Muscle of arm (tissue), 12 donors: ENCODE data around the gene PEX13. TPM values are rescaled to one million over a fixed set of nuclear protein-coding genes. Genes with fewer than 3 reads are reported as not detected.
A peak's percentile ranks its signal among the peaks of the same experiment; 100 is the strongest.
"Not testable (repeated sequence)": the region's sequence is repeated elsewhere in the genome, so short reads cannot be mapped to it uniquely, and the experiment has no call there.

Source experiments
- DNase-seq: peaks from one replicate; pipeline ENCODE4 v3.0.0-alpha.2; 2013
- polyA plus RNA-seq, 12 donors: library from polyadenylated mRNA; unstranded; fragments of 120-200 nt; gene quantifications; one replicate each; pipeline ENCODE4 v1.2.1, GENCODE V29; 2013; ENCODE audit not compliant: insufficient read length in 12 of 12

Gene PEX13
- polyA plus RNA-seq, 12 donors: 17.6 to 30.2 (median 24.4) TPM; not detected in 1

DNA sequence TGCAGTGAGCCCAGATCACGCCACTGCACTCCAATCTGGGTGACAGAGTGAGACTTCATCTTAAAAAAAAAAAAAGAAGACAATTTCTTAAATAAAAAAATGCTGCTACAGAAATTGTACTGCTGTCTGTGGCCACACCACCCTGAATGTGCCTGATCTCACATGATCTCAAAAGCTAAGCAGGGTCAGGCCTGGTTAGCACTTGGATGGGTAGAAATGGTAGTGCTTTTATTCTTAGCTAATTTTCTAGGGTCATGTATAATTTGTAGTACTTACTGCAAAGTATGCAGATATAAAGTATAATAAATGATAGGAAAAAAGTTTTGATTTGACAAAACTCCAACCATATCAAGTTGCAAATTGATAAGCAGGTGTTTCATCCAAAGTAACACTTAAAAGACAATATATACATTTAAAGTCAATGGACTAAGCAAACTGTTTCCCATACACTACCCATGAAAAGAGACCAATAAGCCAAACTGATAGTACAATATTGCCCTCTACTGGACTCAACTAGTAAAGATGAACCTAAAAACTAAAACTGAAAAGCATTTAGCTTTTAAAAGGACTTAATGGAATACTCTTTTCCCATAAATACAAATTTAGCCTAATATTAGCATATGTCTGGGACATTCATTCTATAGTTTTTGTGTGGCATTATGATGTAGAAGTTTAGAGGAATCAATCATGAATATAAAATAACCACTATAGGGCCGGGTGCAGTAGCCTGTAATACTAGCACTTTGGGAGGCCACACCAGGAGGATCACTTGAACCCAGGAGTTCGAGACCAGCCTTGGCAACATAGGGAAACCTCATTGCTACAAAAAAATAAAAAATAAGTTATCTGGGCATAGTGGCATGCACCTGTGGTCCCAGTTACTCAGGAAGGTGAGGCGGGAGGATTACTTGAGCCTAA, 18.6 kb upstream of the PEX13 start:
- peak; percentile 52 for DNase-seq

DNA sequence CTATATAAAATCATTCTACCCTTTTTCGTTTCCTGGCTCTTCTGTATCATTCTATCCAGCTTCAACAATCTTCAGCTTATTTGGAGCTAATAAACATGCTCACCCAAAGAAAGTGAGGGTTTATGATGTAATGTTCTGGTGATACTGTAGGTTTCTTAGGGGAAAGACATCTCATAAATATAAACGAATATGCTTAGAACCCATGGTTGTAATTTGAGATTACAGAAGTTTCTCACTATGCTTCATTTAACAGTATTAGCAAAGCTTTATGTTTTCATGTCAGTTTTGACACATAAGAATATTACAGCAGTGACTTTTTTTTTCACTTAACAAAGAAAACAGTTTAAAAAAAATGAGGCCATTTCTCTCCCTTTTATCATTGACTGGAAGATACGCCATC, 11.8 kb upstream of the PEX13 start:
- DNase-seq: no peak

DNA sequence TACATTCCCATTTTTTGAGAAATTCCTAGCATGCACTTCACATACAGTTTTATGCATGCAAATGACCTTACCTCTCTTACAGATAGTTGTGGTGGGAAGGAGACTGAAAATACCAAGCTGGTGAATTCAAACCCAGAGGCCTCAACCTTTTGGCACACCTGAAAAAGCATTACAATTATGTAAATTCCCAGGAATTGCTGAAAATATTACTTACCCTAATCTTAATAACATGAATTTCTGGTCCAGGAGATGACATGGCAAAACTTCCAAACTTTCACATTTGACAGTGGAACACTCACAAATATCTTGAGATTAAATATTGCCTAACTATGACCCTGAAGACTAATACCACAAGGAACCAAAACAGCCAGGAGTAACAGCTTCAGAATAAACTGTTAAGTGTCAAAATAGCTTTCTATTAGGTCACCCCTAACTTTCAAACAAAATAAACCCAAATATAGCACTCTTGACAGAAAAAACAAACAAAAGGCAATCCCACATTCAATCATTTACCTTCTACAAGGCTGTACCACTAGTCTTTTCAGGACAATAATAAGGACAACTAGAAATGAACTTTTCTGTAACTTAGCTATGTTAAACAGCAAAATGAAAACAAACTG, 10.9 kb upstream of the PEX13 start:
- no peak for DNase-seq

DNA sequence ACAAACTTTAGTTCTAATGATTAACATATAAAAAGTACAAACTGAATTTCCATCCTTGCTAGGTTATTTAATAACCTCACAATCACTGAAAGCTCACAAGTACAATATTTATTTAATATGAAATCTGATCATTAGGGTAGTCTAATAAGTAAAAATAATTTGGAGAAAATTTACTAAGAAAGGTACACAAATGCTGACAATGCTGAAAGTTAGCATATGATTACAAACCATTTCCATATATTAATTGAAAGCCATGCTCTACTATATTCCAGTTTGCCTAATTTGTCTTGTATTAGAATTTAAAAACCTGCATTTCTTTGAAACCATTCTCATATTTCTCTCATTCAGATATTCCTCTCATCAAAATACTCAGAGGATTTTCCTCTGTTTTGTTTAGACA, 8.2 kb upstream of the PEX13 start:
- DNase-seq: no peak

DNA sequence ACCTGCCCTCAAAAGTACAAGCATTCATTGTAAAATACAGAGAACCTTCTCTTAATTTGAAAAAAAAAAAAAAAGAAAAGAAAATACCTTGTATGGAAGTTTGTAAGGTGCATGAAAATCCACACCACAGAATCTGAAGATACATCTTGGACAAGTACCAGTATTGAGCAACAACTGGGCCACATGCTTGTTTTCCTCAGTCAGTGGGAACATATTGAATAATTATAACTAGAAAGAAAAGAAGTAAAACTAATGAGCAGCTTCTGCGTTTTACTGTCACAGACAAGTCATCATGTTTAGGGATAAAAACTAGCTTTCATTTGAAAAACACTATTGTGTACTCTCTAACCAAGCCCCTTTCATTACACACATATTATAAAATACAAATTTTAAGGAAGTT, 5.8 kb upstream of the PEX13 start:
- no peak for DNase-seq

DNA sequence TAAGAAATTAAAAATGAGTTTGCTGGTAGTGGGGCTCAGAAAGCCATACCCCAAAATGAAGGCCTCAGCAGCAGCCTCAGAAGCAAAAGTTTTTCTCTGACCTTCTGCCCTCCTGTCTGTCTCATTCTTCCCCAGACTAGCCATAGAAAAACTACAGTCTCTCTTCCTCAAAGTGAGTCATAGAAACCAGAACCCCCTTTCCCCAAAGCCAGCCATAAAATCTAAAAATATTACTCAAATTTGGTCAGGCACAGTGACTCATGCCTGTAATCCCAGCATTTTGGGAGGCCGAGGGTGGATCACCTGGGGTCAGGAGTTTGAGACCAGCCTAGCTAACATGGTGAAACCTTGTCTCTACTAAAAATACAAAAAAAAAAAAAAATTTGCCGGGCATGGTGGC, 5.2 kb upstream of the PEX13 start:
- not testable (repeated sequence) for DNase-seq

DNA sequence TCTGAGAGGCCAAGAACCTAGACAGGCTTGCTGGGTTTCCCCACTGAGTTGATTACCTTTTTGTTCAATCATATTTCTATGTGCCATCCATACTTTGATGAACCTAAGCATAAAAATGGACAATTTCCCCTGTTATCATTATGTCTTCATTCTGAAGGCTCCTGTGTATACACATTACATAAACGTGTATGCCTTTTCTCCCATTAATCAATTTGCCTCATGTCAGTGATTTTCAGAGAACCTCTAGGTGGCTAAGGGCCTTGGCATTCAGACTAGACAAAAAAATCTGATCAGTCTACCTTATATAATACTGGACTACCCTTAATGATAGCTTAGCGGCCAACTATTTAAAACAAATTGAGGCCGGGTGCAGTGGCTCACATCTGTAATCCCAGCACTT, 4.1 kb upstream of the PEX13 start:
- no peak for DNase-seq

DNA sequence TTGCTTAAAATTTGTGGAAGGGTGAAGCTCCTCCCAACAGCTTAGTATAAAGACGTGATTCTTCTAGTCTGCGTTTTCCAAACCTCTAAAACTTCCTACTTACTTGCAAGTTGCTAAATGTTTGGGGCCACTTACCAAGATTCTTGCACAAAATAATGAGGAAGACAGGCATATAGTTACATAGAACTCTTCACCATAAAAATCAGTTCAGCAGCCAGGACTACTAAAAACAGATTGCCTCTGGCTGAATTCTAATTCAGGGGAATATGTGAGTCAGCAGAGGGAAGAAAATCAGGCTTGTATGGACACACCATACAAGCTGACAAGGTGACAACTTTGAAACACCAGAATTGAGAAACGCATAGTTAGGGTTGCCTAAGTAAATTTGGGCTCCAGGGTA, 2.8 kb upstream of the PEX13 start:
- DNase-seq: no peak

DNA sequence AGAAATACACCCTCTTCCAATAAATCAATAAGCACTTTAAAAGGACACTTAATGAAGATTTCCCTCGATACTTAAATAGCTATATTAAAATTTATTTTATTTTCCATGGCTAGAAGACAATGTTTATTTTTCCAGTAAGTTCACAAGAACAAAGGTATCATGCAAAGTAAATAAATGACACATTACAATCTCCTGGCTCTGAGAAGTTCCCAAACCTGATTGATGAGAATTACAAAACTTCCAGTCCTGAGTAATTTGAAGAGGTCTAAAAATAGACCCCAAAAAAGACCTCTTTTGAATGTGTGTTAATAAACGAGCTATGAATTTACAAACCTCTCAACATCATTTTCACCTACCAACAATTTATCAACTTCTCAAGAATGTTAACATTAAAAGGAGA, 1.5 kb upstream of the PEX13 start:
- DNase-seq: no peak

DNA sequence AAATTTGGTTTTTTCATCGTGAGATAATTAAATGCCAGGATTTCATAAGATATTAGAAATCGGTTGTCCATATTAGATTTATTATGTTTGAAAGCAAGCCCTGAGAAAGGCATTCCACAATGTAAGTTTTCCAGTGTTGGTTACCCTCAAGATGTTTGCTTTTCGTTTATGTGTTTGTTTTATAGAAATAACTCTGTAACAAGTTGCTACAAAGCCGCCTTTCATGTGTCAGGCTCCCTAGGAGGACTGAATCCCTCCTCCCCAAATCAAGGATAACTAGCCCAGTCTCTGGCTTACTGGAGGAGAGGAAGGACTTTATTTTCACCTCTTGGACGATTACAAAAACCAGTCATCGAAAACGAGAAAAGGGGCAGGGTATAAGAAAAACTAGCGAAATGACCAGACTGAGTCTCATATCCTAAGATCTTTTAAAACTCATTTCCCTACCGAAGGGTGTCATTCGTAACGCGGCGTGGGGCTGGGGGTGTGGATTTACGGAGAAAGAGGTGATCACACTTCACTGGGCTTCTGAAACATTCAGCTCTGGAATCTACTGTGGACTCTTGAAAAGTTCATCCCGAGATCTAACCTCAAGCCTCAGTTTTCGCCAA, 1.0 kb upstream of the PEX13 start:
- DNase-seq: no peak

DNA sequence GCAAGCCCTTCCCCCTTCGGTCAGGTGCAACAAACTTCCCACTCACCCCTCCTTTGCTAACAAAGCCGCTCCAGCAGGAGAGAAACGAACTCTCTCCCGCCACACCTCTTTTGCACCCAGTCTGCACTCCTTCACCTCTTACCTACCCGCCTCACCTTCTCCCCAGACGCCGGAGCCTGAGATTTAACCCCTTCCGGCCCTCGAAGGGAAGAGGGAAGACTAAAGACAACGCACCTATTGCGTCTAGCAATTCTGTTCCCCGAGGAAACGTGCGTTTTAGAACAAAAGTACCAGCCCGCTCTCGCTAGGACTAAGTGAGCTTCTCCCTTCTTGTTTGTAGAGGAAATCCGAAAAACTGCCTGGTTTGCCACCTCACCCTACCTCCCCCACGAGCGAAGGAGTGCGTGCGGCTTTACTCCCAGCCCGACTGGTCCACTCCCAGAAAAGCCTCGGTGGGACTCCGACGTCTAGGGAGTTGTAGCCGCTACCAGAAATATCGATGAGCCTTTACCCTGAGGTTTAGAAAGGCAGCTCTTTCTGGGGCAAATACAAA, 441 bp upstream of the PEX13 start:
- DNase-seq: peak; percentile 87

DNA sequence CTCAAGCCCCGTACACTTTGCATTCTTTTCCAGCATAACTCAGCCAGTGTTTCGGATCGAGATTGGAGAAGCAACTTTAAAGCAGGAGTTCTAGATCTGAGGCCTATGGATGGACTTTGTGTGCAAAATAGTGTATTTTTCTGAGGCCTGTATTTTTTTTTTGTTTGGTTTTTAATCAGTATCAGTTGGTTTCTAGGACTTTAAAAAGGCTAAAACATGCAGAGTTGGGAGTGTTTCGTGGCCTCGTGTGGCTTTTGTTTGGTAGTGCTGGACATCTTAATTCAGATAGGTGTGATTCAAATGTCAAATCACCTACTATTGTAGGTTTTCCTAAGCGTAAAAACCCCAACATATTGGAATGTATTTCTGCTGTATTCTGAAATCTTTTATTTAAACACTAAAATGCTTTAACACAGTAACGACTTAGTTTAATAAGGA, 817 bp downstream of the PEX13 start:
- DNase-seq: no peak

DNA sequence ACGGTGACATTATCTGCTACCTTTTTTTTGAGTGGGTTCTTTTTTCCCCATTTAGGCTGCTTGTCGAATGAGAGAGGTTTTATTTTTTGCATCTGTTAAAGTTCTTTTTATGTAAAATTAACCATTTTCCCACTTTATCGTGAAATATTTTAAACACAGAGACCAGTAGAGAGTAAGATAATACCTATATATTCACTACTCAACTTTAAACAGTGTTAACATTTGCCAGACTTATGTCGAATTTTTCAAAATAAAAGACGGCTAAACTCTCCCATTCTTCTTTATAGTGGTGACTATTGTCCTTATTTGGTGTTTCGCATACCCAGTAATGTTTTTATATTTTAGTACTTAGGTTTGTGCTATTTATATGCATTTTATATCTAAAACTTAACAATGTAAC, 1.3 kb downstream of the PEX13 start:
- no peak for DNase-seq

DNA sequence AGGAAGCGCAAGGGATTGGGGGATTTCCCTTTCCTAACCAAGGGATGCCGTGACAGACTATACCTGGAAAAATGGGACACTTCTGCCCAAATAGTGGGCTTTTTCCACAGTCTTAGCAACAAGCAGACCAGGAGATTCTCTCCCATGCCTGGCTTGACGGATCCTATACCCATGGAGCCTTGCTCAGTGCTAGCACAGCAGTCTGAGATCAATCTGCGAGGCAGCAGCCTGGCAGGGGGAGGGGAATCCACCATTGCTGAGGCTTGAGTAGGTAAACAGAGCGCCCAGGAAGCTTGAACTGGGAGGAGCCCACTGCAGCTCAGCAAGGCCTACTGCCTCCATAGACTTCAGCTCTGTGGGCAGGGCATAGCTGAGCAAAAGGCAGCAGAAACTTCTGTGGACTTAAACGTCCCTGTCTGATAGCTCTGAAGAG, 3.7 kb downstream of the PEX13 start:
- DNase-seq: no peak

DNA sequence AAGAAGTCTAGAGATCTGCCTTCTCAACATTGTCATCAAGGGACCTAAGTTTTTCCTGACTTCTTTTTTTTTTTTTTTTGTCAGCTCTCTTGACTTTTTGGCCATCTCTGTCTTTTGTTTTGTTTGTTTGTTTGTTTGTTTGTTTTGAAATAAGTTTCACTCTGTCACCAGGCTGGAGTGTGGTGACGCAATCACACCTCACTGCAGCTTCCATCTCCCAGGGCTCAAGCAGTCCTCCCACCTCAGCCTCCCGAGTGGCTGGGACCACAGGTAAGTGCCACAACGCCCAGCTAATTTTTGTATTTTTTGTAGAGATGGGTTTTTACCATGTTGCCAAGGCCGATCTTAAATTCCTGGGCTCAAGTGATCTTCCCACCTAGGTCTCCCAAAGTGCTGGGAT, 6.2 kb downstream of the PEX13 start:
- DNase-seq: no peak

DNA sequence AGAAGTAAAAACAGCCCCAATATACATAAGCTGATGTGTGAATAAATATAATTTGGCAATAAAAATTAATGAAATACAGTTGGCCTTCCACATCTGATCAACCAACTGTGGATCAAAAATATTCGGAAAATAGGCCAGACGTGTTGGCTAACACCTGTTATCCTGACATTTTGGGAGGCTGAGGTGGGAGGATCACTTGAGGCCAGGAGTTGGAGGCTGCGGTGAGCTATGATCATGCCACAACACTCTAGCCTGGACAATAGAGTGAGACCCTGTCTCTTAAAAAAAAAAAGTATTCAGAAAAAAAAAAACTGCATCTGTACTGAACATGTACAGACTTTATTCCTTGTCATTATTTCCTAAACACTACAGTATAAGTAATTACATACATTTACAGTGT, 12.0 kb downstream of the PEX13 start:
- no peak for DNase-seq

DNA sequence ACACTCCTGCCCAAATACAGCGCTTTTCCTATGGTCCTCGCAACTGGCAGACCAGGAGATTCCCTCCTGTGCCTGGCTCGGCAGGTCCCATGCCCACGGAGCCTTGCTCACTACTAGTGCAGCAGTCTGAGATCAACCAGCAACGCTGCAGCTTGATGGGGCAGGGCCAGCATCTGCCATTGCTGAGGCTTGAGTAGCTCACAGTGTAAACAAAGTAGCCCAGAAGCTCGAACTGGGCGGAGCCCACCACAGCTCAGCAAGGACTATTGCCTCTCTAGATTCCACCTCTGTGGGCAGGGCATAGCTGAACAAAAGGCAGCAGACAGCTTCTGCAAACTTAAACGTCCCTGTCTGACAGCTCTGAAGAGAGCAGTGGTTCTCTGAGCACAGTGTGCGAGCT, 17.1 kb downstream of the PEX13 start:
- not testable (repeated sequence) for DNase-seq

DNA sequence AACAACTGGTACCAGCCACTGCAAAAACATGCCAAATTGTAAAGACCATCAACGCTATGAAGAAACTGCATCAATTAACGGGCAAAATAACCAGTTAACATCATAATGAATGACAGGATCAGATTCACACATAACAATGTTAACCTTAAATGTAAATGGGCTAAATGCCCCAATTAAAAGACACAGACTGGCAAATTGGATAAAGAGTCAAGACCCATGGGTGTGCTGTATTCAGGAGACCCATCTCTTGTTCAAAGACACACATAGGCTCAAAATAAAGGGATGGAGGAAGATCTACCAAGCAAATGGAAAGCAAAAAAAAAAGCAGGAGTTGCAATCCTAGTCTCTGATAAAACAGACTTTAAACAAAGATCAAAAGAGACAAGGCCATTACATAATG, 19.1 kb downstream of the PEX13 start:
- not testable (repeated sequence) for DNase-seq

DNA sequence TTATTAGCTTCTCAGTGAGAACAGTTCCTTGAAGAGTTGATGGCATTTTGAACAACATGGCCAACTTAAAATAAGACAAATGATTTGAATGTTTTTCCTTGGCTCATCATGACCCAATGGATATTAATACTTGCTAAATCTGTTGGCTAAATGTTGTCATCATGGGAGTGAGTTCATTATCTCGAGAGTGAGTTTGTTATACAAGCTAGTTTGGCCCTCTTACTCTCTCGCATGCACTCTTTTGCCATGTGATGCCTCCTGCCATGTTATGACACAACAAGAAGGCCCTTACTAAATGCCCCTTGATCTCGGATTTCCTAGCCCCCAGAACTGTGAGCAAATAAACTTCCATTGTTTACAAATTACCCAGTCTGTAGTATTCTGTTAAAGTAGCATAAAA, 25.3 kb downstream of the PEX13 start:
- DNase-seq: no peak

DNA sequence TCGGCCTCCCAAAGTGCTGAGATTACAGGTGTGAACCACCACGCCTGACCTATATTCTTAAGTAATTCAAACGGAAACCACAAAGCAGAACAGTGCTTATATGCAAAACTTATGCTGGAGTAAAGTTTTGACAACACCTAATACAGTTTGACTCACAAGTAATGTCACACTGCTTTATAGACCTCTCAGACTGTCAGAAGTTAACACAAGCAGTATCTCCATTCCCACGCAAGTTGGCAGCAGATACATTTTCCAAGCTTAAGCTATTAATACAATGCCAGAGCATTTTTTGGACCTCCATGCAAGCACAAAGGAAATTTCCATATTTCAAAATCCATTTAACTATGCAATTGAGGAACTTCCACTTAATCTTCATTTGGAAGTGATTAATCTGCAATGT, 27.1 kb downstream of the PEX13 start:
- DNase-seq: no peak

DNA sequence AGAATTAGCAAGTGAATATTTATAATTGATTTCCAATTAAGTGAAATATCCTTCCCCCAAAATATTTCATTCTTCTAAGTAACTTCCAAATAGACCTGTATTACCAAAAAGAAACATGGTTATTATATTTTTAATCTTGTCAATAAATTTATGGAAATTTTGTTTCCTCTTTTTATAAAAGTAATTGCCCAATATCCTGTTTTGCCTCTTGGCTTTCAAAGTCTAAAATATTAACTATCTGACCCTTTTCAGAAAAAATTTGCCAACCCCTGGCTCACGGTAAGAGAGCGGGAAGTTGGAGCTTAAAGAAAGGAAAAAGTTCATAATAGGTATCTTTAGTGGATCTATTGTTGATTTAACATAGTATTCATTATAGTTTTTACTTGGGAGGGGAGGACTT, 27.7 kb downstream of the PEX13 start:
- no peak for DNase-seq

DNA sequence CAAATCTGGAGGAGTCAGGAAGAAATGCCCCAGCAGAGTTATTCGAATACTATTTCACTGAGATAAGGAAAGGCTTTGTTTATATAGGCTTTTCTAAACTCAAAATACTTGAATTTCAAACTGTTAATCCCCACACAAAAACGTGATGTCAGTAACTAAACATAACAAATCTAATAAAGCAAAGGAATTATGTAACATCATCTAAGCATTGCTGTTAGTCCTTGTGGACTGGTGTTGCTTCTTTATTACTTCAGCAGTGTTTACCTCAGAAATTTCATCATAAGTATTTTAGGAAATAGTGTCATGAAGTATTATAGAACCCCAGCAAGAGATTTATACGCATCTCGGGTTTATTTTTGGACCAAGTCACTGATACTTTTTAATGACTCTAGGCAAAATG, 28.5 kb downstream of the PEX13 start:
- DNase-seq: no peak

DNA sequence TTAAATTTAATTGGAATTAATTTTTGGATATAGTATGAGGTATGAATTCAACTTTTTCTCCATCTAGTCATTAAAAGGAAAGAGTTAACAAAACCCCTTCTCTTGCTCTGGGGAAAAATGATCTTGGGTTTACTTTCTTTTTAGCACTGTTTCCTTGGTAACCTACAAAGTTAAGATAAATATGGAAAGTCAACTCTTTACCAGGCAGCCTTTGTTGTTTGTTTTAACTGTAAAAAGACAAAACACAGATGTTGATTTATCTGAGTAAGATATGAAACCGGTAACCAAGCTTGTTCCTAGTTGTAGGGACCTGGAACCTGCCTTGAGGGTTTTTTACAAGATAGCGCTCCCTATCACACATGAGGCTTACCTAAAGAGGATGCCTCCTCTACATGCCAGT, 38.0 kb downstream of the PEX13 start:
- no peak for DNase-seq
